ENCODE measurements around the gene MATK.

DNA sequence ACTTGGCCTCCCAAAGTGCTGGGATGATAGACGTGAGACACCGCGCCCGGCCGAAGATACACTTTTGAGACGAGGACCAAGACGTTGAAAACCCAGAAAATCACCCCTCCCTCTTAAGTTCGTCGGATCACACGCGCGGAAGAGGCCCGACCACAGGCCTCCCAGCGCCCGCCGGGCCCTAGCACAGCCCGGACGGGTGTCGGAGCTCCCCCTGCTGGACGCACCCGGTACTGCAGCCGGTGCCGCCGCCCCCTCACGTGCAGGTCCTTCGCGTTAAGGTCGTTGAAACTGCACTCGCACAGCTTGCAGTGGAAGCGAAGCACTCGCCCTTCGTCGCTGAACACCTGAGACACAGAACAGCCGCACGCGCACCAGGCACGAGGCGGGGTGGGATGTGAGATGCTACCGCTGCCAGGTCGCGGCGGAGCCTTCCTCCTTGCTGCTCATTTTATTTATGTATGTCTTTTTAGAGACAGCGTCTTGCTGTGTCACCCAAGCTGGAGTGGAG is 35.7 kb upstream of the MATK start:
- peak; percentile 99 for TF ChIP-seq CTCF (conservative IDR thresholded peaks at IDR 0.05)
- TF ChIP-seq ZFX (IDR thresholded peaks at IDR 0.05), result no peak

All from C4-2B (cell line).